Brain microvascular endothelial cell (primary cell): ENCODE data around the gene ADH7.
A peak's percentile ranks its signal among the peaks of the same experiment; 100 is the strongest.

Source experiments
- DNase-seq: peaks from one replicate; pipeline ENCODE4 v3.0.0-alpha.2; 2020
- H3K27ac ChIP-seq: fragments of 250-450 bp; sonication (Bioruptor Pico); 2 replicates; pipeline ENCODE4 v1.5.1; 2020; ENCODE audit warnings: mild to moderate bottlenecking, moderate library complexity
- H3K27me3 ChIP-seq: fragments of 250-450 bp; sonication (Bioruptor Pico); replicated peaks from 2 replicates; pipeline ENCODE4 v1.5.1; 2020; ENCODE audit warnings: mild to moderate bottlenecking
- H3K36me3 ChIP-seq: fragments of 250-450 bp; sonication (Bioruptor Pico); replicated peaks from 2 replicates; pipeline ENCODE4 v1.5.1; 2020; ENCODE audit warnings: mild to moderate bottlenecking
- H3K4me3 ChIP-seq: 2 replicates; pipeline ENCODE4 v1.5.1; 2011; ENCODE audit warnings: low read depth, mild to moderate bottlenecking, control low read depth, low read length, moderate library complexity
- in situ Hi-C: cut with HindIII; loops from 2 replicates; pipeline ENCODE4 v1.10.0; 2017; ENCODE audit warnings: low sequenced_read_pairs, low pct_ligation_motif_present
- TF ChIP-seq, protein P1 (sequence below): IDR thresholded peaks from 2 replicates; pipeline ENCODE4 v1.5.1; 2011; ENCODE audit warnings: low read depth, mild to moderate bottlenecking, moderate library complexity, low read length, control low read depth, inconsistent platforms; ENCODE audit errors: missing control alignments

The ADH7 gene

DNA sequence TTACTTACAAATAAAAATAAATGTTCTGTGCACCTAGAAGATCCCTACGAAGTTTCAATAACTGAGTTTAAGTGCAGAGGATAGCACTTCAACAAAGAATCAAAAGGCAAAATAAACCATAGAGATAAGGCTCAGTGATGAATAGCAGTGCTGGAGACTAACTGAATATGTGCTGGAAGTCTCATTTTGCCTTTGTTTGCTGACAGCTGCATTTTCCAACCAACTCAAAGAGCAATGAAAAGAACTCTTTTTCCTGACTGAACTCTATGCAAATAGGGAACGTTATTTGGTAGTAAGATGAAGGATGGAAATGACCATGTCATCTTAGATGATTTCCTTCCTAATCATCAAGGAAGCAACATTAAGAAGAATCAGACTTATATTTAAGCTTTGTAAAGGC lies 32.7 kb upstream of the ADH7 start:
- no peak overlapping the region for H3K4me3 ChIP-seq
- H3K27me3 ChIP-seq: no peaks in the 10 kb centered on the region
- H3K36me3 ChIP-seq: no peaks in the 10 kb centered on the region
- no peak for DNase-seq
- no peak overlapping the region for H3K27ac ChIP-seq
- in situ Hi-C loops: no loop called here
- TF ChIP-seq, protein P1, sequence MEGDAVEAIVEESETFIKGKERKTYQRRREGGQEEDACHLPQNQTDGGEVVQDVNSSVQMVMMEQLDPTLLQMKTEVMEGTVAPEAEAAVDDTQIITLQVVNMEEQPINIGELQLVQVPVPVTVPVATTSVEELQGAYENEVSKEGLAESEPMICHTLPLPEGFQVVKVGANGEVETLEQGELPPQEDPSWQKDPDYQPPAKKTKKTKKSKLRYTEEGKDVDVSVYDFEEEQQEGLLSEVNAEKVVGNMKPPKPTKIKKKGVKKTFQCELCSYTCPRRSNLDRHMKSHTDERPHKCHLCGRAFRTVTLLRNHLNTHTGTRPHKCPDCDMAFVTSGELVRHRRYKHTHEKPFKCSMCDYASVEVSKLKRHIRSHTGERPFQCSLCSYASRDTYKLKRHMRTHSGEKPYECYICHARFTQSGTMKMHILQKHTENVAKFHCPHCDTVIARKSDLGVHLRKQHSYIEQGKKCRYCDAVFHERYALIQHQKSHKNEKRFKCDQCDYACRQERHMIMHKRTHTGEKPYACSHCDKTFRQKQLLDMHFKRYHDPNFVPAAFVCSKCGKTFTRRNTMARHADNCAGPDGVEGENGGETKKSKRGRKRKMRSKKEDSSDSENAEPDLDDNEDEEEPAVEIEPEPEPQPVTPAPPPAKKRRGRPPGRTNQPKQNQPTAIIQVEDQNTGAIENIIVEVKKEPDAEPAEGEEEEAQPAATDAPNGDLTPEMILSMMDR: no peak

DNA sequence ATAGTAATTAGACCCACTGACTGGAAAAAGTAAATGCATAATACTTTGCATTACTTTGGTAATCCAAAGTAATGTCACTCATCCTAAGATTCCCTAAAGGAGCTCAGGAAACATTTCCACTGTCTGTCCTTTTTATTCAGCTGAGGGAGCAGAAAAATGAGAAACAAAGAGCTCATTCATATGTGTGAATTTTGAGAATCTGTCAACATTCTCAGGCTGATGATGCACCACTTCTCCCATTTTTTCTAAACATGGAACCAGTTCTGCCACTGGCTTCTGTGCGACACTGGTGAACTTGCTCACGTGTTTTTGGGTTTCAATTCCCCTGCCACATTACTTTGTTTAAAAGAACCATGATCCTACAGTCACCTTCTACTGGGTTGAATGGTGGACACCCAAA lies 28.4 kb upstream of the ADH7 start:
- no peak overlapping the region for H3K4me3 ChIP-seq
- DNase-seq: no peak
- in situ Hi-C loops: no loop called here
- no peak overlapping the region for H3K27ac ChIP-seq
- no peaks in the 10 kb centered on the region for H3K27me3 ChIP-seq
- no peaks in the 10 kb centered on the region for H3K36me3 ChIP-seq
- TF ChIP-seq, protein P1: no peak

DNA sequence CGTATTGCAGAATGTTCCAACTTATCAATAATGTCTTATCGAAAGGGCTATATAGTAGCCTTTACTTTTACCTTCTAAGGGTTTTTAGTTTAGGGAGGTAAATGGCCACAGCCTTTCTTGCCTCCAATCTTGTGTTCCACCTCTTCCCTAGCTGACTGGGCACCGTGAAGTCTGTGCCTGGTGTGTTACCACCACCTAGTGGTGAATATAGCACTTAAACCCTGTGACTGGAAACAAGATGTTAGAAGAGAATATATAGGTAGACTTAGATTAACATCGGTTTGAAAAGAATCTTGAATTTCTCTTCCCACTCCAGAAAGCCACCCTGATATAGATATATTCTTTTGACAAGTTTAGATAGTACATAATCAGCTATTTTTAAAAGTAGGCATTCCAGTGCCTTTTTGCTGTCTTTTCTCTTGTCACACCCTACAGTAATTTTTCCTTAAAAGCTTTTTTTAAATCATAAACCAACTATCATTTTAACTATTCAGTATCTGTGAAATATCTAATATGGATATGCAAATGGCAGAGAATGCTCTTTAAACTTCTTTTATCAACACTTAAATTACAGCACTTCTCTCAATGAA lies 27.8 kb upstream of the ADH7 start:
- Histone ChIP-seq H3K27me3 (no peaks in the 10 kb centered on the region), H3K36me3 (no peaks in the 10 kb centered on the region), H3K27ac (no peak overlapping the region), H3K4me3 (no peak overlapping the region)
- TF ChIP-seq, protein P1: peak; percentile 82
- peak; percentile 63 for DNase-seq
- in situ Hi-C loops: no loop called here

DNA sequence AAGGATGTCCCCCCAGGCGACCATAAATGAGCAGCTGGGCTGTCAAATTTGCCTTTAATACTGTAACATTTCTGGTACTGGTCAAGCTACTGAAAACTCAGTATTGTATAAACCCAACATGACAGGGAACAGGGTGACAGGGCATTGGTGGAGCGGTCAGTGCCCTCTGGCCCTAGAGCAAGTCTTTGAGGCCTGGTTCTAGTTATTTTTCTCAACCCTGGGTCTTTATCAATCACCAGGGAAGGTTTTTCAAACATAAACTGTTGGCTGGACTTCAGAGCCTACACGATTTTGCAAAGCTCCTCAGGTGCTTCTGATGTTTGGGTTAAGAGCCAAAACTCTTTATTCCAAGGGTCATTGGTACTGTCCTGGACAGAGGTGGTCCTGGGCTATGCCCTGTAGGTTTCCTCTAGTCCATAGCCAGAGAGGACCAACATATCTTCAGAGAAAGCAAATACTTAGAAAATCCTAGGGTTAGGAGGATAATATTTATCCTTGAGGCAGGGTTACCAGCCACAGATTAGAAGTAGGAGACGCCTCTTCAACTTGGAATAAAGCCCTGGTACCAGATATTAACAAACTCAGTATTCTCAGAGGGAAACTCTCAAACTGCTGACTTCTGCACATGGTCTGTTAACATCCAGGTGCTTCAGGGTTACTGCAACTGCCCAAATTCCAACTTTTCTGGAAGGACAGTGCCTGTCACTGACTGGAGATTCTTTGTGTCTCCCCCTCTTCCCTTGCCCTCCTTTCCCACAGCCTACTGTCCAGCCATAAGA lies 26.7 kb upstream of the ADH7 start:
- DNase-seq: no peak
- TF ChIP-seq, protein P1: no peak
- Histone ChIP-seq H3K27me3 (no peaks in the 10 kb centered on the region), H3K36me3 (no peaks in the 10 kb centered on the region), H3K4me3 (no peak overlapping the region), H3K27ac (no peak overlapping the region)
- in situ Hi-C loops: no loop called here

DNA sequence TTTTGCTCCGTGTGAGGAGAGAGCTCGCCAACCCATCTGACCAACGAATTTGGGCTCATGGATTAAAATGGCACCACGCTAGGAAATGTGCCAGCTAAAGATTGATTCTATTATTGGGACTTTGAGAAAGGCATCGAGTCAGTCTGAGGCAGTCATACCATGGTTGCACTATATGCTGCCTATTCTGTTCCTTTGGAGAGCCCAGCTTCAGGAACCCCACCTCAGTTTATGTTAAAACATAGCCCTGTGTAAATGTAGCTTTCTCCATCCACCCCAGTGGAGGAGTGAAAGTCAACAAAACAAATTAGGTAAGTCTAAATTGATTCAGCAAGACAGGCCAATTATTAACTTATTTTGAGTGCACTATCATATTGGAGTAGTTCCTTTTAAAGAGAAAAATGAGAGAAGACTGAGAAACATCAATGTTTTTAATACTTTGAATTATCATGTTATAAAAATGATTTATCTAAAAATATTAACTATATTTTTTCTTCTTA lies 24.5 kb upstream of the ADH7 start:
- Histone ChIP-seq H3K36me3 (no peaks in the 10 kb centered on the region), H3K4me3 (no peak overlapping the region), H3K27me3 (no peaks in the 10 kb centered on the region), H3K27ac (no peak overlapping the region)
- TF ChIP-seq, protein P1: no peak
- DNase-seq: no peak
- in situ Hi-C loops: no loop called here
